Articular chondrocyte of knee joint (primary cell): ENCODE results near the gene MLPH. TPM values are rescaled to one million over a fixed set of nuclear protein-coding genes. Genes with fewer than 3 reads are reported as not detected.

Source experiments
- small RNA-seq: library from RNA; depleted of rRNA; stranded (forward); fragments of <200 nt; gene quantifications from one replicate; pipeline ENCODE3, GENCODE V24; 2012
- total RNA-seq: library from RNA; depleted of rRNA; stranded (reverse); fragments of >200 nt; gene quantifications from 2 replicates; pipeline ENCODE4 v1.2.3, GENCODE V29; 2012

MLPH gene, protein sequence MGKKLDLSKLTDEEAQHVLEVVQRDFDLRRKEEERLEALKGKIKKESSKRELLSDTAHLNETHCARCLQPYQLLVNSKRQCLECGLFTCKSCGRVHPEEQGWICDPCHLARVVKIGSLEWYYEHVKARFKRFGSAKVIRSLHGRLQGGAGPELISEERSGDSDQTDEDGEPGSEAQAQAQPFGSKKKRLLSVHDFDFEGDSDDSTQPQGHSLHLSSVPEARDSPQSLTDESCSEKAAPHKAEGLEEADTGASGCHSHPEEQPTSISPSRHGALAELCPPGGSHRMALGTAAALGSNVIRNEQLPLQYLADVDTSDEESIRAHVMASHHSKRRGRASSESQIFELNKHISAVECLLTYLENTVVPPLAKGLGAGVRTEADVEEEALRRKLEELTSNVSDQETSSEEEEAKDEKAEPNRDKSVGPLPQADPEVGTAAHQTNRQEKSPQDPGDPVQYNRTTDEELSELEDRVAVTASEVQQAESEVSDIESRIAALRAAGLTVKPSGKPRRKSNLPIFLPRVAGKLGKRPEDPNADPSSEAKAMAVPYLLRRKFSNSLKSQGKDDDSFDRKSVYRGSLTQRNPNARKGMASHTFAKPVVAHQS
- 0.65 and 3.8 TPM in 2 replicates for total RNA-seq

DNA sequence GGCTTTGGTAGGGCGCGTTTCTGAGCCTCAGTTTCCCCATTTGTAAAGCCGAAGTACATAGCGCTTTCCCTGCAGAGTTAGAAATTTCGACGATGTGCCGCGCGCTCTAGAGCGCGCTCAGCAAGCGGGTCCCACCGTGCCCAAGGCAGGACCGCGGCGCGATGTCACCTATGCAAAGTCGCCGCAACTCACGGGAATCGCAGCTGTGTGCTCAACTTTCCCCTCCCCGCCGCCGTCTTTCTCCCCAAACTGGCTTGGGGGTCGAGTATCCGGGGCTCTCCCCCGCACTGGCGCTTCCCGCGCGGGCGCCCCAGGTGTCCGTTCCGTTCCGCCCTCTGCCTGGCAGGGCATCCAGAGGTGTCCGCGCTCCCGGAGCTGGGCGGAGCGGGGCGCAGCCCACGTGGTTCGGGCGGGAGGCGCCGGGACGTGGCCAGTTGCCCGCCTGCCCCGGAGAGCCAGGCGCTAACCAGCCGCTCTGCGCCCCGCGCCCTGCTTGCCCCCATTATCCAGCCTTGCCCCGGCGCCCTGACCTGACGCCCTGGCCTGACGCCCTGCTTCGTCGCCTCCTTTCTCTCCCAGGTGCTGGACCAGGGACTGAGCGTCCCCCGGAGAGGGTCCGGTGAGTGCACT, at the start of gene MLPH:
MLPH (plus strand) TSS at position 433 of the 630 bp plus-strand sequence. CDS start 6,176 bp downstream, outside the sequence.

DNA sequence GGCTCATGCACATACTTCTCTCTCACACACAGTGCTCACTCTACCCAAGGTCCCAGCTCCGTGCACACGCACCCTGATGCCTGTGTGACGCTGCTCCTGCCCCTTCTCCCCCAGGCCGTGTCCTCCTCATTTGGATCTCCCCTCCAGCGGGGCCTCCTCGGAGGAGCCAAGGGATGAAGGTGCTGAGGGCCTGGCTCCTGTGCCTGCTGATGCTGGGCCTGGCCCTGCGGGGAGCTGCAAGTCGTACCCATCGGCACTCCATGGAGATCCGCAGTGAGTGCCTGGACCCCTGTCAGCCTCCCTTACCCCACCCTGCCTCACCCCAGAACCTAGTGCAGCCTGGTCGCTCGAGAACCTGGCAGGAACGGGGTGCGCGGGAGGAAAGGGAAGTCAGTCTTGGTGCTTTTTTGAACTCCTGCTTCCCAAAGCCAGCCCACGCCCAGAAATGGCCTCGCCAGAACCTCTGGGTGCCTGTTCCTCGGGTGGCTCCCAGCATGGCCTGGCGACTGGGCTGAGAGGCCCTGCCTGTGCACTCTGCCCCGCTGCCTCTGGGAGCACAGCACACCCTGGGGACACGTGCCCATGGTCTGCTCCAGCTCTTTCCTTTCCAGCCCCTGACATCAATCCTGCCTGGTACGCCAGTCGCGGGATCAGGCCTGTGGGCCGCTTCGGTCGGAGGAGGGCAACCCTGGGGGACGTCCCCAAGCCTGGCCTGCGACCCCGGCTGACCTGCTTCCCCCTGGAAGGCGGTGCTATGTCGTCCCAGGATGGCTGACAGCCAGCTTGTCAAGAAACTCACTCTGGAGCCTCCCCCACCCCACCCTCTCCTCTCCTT, 79.6 kb downstream of the MLPH start, which contains the start of gene PRLH:
PRLH (plus strand) TSS at position 174 of the 835 bp plus-strand sequence; CDS start at position 174, 0 bp downstream.

DNA sequence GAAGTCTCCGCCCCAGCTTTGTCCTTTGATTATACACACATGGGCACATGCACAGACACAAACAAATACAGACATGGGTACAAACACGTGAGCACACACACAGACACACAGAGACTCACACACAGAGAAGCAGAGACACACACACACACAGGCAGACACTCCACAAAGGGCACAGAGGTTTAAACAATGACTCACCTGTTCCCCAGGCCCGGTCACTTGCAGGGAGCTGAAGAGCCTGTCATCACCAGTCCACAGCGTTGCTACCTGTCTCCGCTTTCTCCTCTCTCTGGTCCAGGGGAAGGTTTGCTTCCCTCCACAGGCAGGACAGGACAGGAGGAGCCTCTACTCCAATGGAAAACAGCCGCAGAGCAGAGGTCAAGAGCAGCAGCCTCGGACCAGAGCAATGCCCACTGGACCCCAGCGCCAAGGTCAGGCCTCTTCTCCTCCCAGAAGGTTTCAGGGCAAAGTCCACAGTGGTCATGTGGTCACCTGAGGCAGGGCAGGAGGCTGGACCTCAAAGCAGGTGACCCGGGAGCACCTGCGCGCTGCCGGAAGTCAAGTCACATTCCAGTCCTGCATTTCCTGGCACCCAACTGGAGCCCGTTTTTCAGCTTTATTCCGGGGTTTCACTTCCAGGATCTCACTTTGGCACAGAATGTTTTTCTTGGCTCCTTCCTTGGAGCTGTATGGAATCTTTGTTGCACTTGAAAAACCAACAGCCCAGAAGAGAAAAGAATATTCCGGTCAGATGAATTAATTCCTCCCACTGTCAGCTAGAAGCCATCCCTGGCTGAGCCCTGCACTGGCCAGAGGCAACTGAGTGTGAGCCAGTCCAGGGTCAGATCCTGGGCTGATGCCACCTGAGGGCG, 103.5 kb downstream of the MLPH start, which contains the start of gene RAB17:
RAB17 (minus strand) TSS at position 463 of the 869 bp plus-strand sequence. CDS start 4,580 bp downstream, outside the sequence.

Small RNA genes lying within 50 kb of the gene (small RNA-seq; reads per million reads assigned to genes)
- gene MIR6811 (not detected), gene RNU6-1140P (1.1 reads per million, percentile 46 among the genes with 10 or more reads in this experiment)

Other genes with a start within 250 kb of the MLPH start
- 1,743 and 2,116 TPM in 2 replicates for gene COL6A3, start 73.1 kb upstream of the MLPH start, total RNA-seq
- gene PRLH, start 79.3 kb downstream of the MLPH start, total RNA-seq, result not detected in 2 replicates
- gene RAB17, start 103.5 kb downstream of the MLPH start, total RNA-seq, result 0.11 and 0.52 TPM in 2 replicates
- gene LRRFIP1, start 140.3 kb downstream of the MLPH start, total RNA-seq, result 63.6 and 66.2 TPM in 2 replicates